HG03575 (cell line): ENCODE measurements around the gene NAGK.
"Not testable (repeated sequence)": the region's sequence is repeated elsewhere in the genome, so short reads cannot be mapped to it uniquely, and the experiment has no call there.

Experiments
- ATAC-seq: cut with Tn5 transposase; IDR thresholded peaks from one replicate; pipeline ENCODE4 v1.9.1; 2021; ENCODE audit not compliant: unreplicated experiment, insufficient number of reproducible peaks, low FRiP score; ENCODE audit errors: extremely low read depth

Gene NAGK

DNA sequence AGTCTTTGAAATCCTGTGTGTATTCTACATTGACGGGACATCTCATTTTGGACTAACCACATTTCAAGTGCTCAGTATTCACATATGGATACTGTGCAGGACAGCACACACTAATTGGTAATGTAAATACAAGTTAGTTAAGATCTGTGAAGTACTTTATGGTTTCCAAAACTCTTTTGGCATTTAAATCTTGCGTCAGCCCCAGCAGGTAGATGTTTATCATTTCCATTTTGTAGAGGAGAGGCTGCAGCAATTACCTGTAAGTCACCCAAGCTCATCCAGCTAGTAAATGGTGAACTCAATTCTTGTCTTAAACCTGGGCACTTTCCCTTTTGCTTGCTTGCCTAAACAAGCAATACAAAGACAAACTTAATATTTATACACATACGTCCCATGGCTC lies 1.6 kb upstream of the NAGK start:
- ATAC-seq = no peak

- ATAC-seq = no peak
Measured at GRCh38 chr2:71067567-71068217, 756 bp upstream of the NAGK start.

DNA sequence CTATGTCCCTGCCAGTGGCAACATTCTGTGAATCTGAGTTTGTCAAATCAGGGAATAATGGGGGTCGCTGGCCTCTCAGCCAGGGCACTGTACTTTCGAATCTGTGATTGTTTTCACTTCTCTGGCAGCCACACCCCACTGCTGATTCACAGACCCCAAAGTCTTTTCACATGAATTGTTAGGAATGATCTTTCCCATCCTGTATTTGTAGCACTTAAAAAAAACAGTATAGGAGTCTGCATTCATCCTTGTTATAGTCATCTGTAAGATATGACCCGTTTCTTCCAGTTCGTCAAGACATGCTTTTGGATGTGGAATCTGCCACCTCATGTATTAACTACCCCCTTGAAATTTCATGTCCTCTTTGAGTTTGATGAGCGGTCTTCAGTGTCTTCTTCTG lies 928 bp downstream of the NAGK start:
- no peak for ATAC-seq

- no peak for ATAC-seq
Measured at GRCh38 chr2:71070294-71071093, 2.0 kb downstream of the NAGK start.

DNA sequence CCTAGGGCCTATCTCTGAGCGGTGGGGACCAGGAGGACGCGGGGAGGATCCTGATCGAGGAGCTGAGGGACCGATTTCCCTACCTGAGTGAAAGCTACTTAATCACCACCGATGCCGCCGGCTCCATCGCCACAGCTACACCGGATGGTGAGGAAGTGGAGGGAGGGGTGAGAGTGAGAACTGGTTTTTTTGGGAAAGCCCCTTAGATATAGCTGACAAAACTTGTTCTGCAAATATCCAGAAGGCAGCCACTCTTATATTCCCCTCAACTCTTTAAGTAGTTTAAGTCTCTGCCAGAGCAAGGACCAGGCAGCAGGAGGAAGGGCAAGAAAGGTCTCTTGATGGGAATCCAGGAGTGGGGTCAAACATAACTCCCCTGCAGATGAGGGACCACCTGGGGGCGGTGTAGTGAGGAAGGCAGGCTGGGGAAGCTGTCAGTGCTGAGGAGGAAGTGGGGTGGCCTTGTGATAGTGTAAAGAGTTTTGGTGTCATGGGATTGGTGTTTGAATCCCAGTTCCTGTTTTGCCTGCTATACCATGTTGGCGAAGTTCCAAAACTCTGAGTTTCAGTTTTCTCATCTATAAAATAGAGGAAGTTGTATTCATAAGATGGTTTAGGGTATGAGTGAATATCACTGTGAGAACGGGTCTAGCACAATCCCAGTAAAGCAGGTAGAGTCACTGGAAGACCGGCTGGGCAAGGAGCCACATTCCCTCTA lies 3.4 kb downstream of the NAGK start:
- ATAC-seq = peak; percentile 33

- ATAC-seq = no peak
Measured at GRCh38 chr2:71072492-71072891, 4.0 kb downstream of the NAGK start.

DNA sequence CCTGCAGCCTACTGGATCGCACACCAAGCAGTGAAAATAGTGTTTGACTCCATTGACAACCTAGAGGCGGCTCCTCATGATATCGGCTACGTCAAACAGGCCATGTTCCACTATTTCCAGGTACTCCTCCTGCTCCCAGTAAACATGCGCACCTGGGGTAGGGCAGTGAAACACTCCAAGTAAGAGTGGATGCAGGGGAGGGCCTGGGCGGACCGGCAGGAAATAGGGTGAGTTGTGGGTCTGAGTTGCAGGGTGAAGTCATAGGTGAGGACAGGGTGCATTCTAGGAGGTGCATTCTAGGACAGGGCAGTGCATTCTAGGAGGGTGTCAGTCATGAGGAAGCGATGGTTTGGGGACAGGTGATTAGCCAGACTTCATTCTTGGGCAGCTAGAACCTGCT lies 5.0 kb downstream of the NAGK start:
- no peak for ATAC-seq

DNA sequence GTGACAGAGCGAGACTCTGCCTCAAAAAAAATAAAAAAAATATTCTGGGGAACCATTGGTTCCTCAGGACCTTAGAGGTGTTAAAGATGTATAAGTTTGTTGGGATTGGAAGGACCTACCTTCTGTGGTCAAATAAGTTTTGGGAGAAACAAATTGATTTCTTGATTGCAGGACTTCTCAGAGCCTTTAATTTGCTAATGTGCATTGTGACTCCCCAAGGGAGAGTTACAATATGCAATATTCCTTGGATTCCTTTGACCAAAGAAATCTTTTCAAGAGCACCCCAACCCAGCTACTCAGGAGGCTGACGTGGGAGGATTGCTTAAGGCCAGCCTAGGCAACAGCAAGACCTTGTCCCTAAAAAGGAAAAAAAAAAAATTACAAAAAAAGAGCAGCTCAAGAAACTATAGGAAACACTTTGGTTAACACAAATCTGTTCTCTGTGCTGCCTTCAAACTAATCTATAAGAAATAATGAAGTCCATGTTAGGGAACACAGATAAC lies 6.5 kb downstream of the NAGK start:
- no peak for ATAC-seq

DNA sequence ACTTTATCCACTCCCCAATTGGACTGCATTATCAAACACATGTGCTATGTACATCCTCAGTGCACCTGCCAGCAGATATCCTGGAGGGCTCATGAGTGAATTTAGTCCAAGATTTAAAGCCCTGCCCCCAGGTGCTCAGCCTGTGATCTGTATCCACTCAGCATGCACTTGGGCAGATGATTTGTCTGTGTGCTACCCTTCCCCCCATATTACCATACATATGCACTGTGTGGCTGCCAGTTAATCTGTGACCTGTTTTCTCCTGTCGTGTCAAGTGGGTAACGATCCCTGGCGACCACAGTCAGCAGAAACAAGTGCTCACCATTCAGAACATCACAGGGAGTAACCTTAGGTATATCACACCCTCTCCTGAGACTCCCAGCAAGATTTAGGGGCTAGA lies 10.2 kb downstream of the NAGK start:
- no peak for ATAC-seq

DNA sequence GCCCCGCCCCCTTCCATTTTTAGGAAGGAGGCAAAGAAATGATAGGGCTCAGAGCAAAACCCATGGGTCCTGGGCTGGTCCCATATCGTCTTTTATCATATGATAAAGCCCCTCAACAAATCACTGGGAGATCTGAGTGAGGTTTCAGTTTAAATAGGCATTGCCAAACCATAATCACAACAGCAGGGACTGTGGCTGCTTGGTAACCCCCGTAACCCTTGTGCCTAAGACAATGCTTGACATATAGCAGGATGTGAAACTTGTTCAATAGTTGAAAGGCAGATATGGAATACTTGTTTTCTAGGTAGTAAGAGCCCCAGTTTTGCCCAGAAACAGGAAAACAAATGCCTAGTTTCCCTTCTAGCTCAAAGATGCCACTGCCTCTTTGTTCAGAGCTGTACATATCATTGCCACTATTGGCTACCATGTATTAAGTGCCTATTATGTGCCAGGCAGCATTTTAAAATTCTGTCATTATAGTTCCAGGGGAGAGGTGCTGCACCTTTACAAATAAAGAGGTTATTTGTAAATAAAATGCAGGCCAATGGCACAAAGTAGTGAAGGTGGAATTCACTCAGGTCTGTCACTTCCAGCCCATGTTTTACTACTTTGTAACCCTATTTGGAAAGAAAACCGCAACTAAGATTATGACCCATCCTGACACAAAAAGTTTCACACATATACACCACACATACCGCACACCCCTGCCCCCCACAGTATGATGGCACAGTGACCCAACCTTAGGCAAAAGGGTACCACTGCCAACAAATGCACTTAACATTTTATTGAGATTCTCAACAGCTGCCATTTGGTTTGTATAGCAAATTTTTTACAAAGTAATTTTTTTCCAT lies 14.2 kb downstream of the NAGK start:
- ATAC-seq = no peak

- ATAC-seq = not testable (repeated sequence)
Measured at GRCh38 chr2:71083297-71083696, 14.8 kb downstream of the NAGK start.

- ATAC-seq = not testable (repeated sequence)
Measured at GRCh38 chr2:71083752-71084312, 15.4 kb downstream of the NAGK start.

- ATAC-seq = not testable (repeated sequence)
Measured at GRCh38 chr2:71085325-71086003, 17.0 kb downstream of the NAGK start.

GRCh38 chr2:71089475-71089874 lies 21.0 kb downstream of the NAGK start:
- not testable (repeated sequence) for ATAC-seq

DNA sequence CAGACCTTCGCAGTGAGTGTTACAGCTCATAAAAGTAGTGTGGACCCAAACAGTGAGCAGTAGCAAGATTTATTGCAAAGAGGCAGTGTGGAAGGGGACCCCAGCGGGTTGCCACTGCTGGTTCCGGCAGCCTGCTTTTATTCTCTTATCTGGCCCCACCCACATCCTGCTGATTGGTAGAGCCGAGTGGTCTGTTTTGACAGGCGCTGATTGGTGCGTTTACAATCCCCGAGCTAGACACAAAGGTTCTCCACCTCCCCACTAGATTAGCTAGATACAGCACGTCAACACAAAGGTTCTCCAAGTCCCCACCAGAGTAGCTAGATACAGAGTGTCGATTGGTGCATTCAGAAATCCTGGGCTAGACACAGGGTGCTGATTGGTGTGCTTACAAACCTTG lies 23.4 kb downstream of the NAGK start:
- not testable (repeated sequence) for ATAC-seq

DNA sequence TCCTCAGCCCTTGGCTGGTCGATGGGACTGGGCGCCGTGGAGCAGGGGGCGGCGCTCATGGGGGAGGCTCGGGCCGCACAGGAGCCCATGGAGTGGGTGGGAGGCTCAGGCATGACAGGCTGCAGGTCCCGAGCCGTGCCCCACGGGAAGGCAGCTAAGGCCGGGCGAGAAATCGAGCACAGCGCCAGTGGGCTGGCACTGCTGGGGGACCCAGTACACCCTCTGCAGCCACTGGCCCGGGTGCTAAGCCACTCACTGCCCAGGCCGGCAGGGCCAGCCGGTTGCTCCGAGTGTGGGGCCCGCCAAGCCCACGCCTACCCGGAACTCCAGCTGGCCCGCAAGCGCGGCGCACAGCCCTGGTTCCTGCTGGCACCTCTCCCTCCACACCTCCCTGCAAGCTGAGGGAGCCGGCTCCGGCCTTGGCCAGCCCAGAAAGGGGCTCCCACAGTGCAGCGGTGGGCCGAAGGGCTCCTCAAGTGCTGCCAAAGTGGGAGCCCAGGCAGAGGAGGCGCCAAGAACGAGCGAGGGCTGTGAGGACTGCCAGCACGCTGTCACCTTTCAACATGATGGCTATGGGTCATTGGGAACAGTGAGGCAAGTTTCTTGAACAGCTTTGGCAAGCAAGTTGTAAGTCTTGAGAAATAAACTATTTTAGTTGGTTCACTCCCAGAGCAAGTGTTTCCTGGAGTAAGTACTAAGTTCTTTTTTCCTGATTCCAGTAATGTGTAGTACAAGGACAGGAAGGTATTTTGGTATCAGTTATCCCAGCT lies 24.2 kb downstream of the NAGK start:
- not testable (repeated sequence) for ATAC-seq

DNA sequence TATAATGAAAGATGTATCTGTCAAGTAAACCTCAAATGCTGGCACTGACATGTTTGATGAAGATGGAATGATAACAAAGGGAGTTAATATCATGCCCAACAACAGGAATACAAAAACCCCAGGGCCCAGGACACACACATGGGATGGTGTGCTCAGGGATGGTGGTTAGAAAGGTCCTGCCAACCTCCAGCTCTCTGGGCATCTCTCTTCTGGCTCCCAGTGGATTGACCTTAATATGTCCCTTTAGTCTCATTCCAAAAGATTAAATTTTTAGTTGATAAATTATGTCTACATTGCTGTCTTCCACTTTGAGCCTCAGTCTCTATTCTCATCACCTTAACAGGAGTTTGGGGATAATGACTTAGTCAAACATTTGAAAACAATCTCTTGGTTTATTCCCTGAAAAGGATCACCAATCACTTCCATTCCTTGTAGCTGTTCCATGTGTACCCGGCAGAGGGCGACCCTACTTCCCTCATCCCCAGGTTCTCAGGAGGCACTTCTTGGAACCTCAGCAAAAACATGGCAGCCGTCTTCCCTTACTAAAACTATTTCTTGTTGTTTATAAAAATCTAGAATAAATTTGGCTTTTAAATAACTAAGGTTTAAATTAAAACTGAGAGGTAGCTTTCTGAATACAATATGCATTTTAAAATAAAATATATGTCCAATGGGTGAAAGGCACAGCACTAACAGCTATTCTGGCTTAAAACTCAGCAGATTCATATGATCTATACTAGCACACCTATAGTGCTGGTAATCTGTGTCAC lies 31.9 kb downstream of the NAGK start:
- ATAC-seq = no peak
